HCT116 (cell line): ENCODE data around the gene TRIM24. TPM values are rescaled to one million over a fixed set of nuclear protein-coding genes. Genes with fewer than 3 reads are reported as not detected.

Source experiments
- ATAC-seq: fragments of 200-7000 bp; cut with Tn5 transposase; 2 replicates; pipeline ENCODE4 v1.9.1; 2020; ENCODE audit warnings: mild to moderate bottlenecking, moderate library complexity
- BruUV-seq: library from RNA; stranded (reverse); fragments of 400-500 nt; replicated peaks from 2 replicates; lab custom pipeline; 2021; lab: Mats Ljungman, UMichigan
- CTCF ChIA-PET: fragments of 300-600 bp; sonication (Branson Sonifier 250); formaldehyde crosslinking; loops from one replicate; lab custom pipeline; 2021; ENCODE audit warnings: antibody characterized with exemption; lab: Charles Lee
- POLR2A ChIA-PET: fragments of 300-600, 350-600 bp; sonication (Branson Sonifier 250); formaldehyde crosslinking; loops from one replicate; lab custom pipeline; 2021; ENCODE audit warnings: antibody characterized with exemption; lab: Charles Lee
- RAD21 ChIA-PET, 2 experiments: fragments of 300-600 bp; sonication (Branson Sonifier 250); formaldehyde crosslinking; loops; one replicate each; lab custom pipeline; 2023; ENCODE audit warnings: low total read pairs in 2 of 2; ENCODE audit not compliant: uncharacterized antibody in 2 of 2, unreplicated experiment in 2 of 2, low non-redundant PET in 1 of 2; lab: Charles Lee
- DNase-seq: peaks from one replicate; pipeline ENCODE4 v3.0.0-alpha.2; 2010; ENCODE audit warnings: low read depth, low spot score
- H2AFZ ChIP-seq: fragments of 200-600 bp; shearing (Covaris generic), sonication (generic); 2 replicates; pipeline ENCODE4 v1.6.1; 2017; ENCODE audit warnings: low read depth, mixed run types, mixed read lengths, antibody characterized with exemption, low read length; ENCODE audit not compliant: poor library complexity, severe bottlenecking
- H3K27ac ChIP-seq: 2 replicates; pipeline ENCODE4 v1.5.1; 2012; ENCODE audit warnings: low read depth, low read length
- H3K27me3 ChIP-seq: fragments of 200-600 bp; sonication (generic); 2 replicates; pipeline ENCODE4 v1.6.1; 2016; ENCODE audit warnings: mixed run types, low read length, mixed read lengths; ENCODE audit not compliant: insufficient read depth
- H3K36me3 ChIP-seq, 2 experiments: fragments of 200-500 bp in 1 of 2; fragments of 200-600 bp in 1 of 2; sonication (Bioruptor generic) in 1 of 2; sonication (generic) in 1 of 2; 2 replicates each; pipeline versions ENCODE4 v1.5.1 to v1.6.1; 2014 to 2016; ENCODE audit warnings: low read length in 2 of 2, inconsistent platforms in 1 of 2, mixed read lengths in 1 of 2, mixed run types in 1 of 2; ENCODE audit not compliant: insufficient read depth in 2 of 2, control insufficient read depth in 1 of 2
- H3K4me1 ChIP-seq, 2 experiments: fragments of 200-600 bp in 1 of 2; sonication (generic) in 1 of 2; 2 replicates each; pipeline versions ENCODE4 v1.5.1 to v1.6.1; 2012 to 2017; ENCODE audit warnings: low read length in 2 of 2, inconsistent platforms in 1 of 2, mild to moderate bottlenecking in 1 of 2, mixed read lengths in 1 of 2, mixed run types in 1 of 2, moderate library complexity in 1 of 2; ENCODE audit not compliant: insufficient read depth in 2 of 2, control insufficient read depth in 1 of 2
- H3K4me2 ChIP-seq: fragments of 200-600 bp; sonication (generic); 2 replicates; pipeline ENCODE4 v1.6.1; 2017; ENCODE audit warnings: mixed run types, low read length, mixed read lengths
- H3K4me3 ChIP-seq, 2 experiments: fragments of 200-600 bp in 1 of 2; sonication (generic) in 1 of 2; replicated peaks in 1 of 2; 2 replicates each; pipeline ENCODE4 v1.5.1; 2011 to 2016; ENCODE audit warnings: low read length in 2 of 2, control low read depth in 1 of 2, low read depth in 1 of 2, mild to moderate bottlenecking in 1 of 2, mixed read lengths in 1 of 2, mixed run types in 1 of 2
- H3K79me2 ChIP-seq: fragments of 200-600 bp; sonication (generic); 2 replicates; pipeline ENCODE4 v1.6.1; 2017; ENCODE audit warnings: mild to moderate bottlenecking, mixed run types, low read length, moderate library complexity, mixed read lengths; ENCODE audit not compliant: insufficient read depth
- H3K9ac ChIP-seq: fragments of 200-600 bp; sonication (generic); 2 replicates; pipeline ENCODE4 v1.6.1; 2016; ENCODE audit warnings: low read length, mixed read lengths
- H3K9me2 ChIP-seq: fragments of 200-600 bp; sonication (generic), shearing (Covaris generic); 2 replicates; pipeline ENCODE4 v1.6.1; 2017; ENCODE audit warnings: mixed run types, mild to moderate bottlenecking, moderate library complexity; ENCODE audit not compliant: insufficient read depth
- H3K9me3 ChIP-seq, 2 experiments: fragments of 200-500 bp in 1 of 2; fragments of 200-600 bp in 1 of 2; sonication (Bioruptor generic) in 1 of 2; sonication (generic) in 1 of 2; 2 replicates each; pipeline ENCODE4 v1.6.1; 2014 to 2017; ENCODE audit warnings: low read length in 2 of 2, mixed read lengths in 2 of 2, inconsistent platforms in 1 of 2, low read depth in 1 of 2, mild to moderate bottlenecking in 1 of 2, mixed run types in 1 of 2, moderate library complexity in 1 of 2; ENCODE audit not compliant: control insufficient read depth in 1 of 2, insufficient read depth in 1 of 2
- H4K20me1 ChIP-seq: fragments of 200-600 bp; sonication (generic), shearing (Covaris generic); 2 replicates; pipeline ENCODE4 v1.6.1; 2017; ENCODE audit warnings: mixed run types, mild to moderate bottlenecking, moderate library complexity; ENCODE audit not compliant: insufficient read depth
- CBX3 ChIP-seq: IDR thresholded peaks from 2 replicates; pipeline ENCODE4 v1.6.1; 2012; ENCODE audit warnings: low read depth
- EZH2 ChIP-seq: fragments of 200-600 bp; sonication (generic); IDR thresholded peaks from 2 replicates; pipeline ENCODE4 v1.6.1; 2017; ENCODE audit warnings: antibody characterized with exemption, mixed run types
- SP1 ChIP-seq: IDR thresholded peaks from 2 replicates; pipeline ENCODE4 v1.6.1; 2012; ENCODE audit warnings: low read depth
- intact Hi-C: fragments of 100-400 bp; cut with micrococcal nuclease; formaldehyde crosslinking; loops from 2 replicates; pipeline ENCODE4 v1.10.0; 2022
- total RNA-seq: library from RNA; stranded (reverse); gene quantifications from one replicate; pipeline ENCODE4 v1.2.1, GENCODE V29; 2021; ENCODE audit not compliant: unreplicated experiment

TRIM24 gene
- total RNA-seq, 1 experiment from 2014 or later: 12.8 TPM

DNA sequence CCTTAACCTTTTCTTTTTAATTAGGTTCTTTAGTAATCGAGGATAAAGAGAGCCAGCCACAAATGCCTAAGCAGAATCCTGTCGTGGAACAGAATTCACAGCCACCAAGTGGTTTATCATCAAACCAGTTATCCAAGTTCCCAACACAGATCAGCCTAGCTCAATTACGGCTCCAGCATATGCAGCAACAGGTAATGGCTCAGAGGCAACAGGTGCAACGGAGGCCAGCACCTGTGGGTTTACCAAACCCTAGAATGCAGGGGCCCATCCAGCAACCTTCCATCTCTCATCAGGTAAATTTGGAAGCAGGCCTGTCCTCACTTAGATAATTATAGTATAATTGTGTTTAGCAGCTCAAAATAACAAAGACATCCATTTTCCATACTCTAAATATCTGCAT, 94.6 kb downstream of the TRIM24 start:
- H3K9me2 ChIP-seq: no peaks in the 10 kb centered on the region
- no peak for TF ChIP-seq CBX3
- H3K27me3 ChIP-seq: no peaks in the 10 kb centered on the region
- no TSS peak for BruUV-seq
- H3K27ac ChIP-seq: no peak overlapping the region
- H3K9me3 ChIP-seq: peaks cover 14 to 20% of the 10 kb centered on the region in 2 experiments; a peak in 3 of 4 replicates
- intact Hi-C loops: no loop called here
- no peak overlapping the region for H3K9ac ChIP-seq
- ChIA-PET POLR2A (no interaction called here), CTCF (no interaction called here), RAD21 (no interaction called here)
- DNase-seq: no peak
- no peaks in the 10 kb centered on the region for H3K79me2 ChIP-seq
- no peak overlapping the region for H3K4me2 ChIP-seq
- no peak overlapping the region for H3K4me3 ChIP-seq
- no peaks in the 10 kb centered on the region for H4K20me1 ChIP-seq
- peaks cover 0 to 28% of the 10 kb centered on the region in 2 experiments; a peak in 2 of 4 replicates for H3K36me3 ChIP-seq
- H2AFZ ChIP-seq: no peak overlapping the region
- no peak for ATAC-seq
- H3K4me1 ChIP-seq: no peaks in the 10 kb centered on the region

DNA sequence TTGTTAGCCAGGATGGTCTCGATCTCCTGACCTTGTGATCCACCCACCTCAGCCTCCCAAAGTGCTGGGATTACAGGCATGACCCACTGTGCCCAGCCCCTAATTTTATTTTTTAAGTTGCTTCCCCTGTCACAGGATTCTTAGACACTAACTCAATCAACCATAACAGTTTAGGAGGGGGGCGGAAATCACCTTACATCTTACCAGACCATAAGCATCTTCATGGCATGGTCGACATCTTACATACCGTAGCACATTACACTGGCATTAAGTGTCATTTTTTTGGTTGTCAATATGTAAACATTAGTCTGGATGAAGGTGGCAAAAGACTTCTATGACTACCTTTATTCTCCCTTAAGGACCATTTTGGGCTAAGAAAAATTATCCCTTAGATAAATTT, 95.6 kb downstream of the TRIM24 start:
- no peaks in the 10 kb centered on the region for H3K79me2 ChIP-seq
- TF ChIP-seq SP1 (no peak), EZH2 (no peak), CBX3 (no peak)
- RAD21 ChIA-PET: no interaction called here
- ATAC-seq (no peak), DNase-seq (no peak)
- CTCF ChIA-PET: no interaction called here
- H3K4me1 ChIP-seq: no peaks in the 10 kb centered on the region
- H3K27ac ChIP-seq: no peak overlapping the region
- H3K4me3 ChIP-seq: no peak overlapping the region
- no peaks in the 10 kb centered on the region for H4K20me1 ChIP-seq
- H3K9me2 ChIP-seq: no peaks in the 10 kb centered on the region
- H3K36me3 ChIP-seq: peaks cover 0 to 28% of the 10 kb centered on the region in 2 experiments; a peak in 2 of 4 replicates
- H3K9ac ChIP-seq: no peak overlapping the region
- BruUV-seq: no TSS peak
- H3K4me2 ChIP-seq: no peak overlapping the region
- H2AFZ ChIP-seq: no peak overlapping the region
- H3K9me3 ChIP-seq: peaks cover 14 to 20% of the 10 kb centered on the region in 2 experiments; a peak in 3 of 4 replicates
- no peaks in the 10 kb centered on the region for H3K27me3 ChIP-seq
- POLR2A ChIA-PET: no interaction called here
- intact Hi-C loops: no loop called here
